ENCODE results near the gene CLCA1. TPM values are rescaled to one million over a fixed set of nuclear protein-coding genes. Genes with fewer than 3 reads are reported as not detected.

The CLCA1 gene
- total and polyA plus RNA-seq, 3 donors from 2014 or later = 0.12 to 0.88 (median 0.55) TPM

GRCh38 chr1:86505564-86505902 lies 36.8 kb downstream of the CLCA1 start:
- H3K4me3 ChIP-seq = no peak overlapping the region
- H3K27me3 ChIP-seq = no peaks in the 10 kb centered on the region
- TF ChIP-seq, protein P1, sequence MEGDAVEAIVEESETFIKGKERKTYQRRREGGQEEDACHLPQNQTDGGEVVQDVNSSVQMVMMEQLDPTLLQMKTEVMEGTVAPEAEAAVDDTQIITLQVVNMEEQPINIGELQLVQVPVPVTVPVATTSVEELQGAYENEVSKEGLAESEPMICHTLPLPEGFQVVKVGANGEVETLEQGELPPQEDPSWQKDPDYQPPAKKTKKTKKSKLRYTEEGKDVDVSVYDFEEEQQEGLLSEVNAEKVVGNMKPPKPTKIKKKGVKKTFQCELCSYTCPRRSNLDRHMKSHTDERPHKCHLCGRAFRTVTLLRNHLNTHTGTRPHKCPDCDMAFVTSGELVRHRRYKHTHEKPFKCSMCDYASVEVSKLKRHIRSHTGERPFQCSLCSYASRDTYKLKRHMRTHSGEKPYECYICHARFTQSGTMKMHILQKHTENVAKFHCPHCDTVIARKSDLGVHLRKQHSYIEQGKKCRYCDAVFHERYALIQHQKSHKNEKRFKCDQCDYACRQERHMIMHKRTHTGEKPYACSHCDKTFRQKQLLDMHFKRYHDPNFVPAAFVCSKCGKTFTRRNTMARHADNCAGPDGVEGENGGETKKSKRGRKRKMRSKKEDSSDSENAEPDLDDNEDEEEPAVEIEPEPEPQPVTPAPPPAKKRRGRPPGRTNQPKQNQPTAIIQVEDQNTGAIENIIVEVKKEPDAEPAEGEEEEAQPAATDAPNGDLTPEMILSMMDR (IDR thresholded peaks at IDR 0.05) = no peak
- TF ChIP-seq POLR2A (IDR thresholded peaks at IDR 0.05) = no peak
- intact Hi-C loops (cut with DNase I; ENCODE audit: low total_unique reads) = no loop called here
- H3K9me3 ChIP-seq = no peaks in the 10 kb centered on the region
- DNase-seq = no peak
- H3K36me3 ChIP-seq (ENCODE audit: low read depth, missing control alignments) = no peaks in the 10 kb centered on the region
- H3K4me1 ChIP-seq = no peaks in the 10 kb centered on the region
- WGBS, 2 donors = 65 to 70% methylated on average over 4 of the region's 4 CpGs
- H3K27ac ChIP-seq = no peak overlapping the region

- WGBS, 2 donors = 41 to 47% methylated on average over 13 of the region's 13 CpGs
- H3K36me3 ChIP-seq (ENCODE audit: low read depth, missing control alignments) = no peaks in the 10 kb centered on the region
- no peak overlapping the region for H3K27ac ChIP-seq
- TF ChIP-seq, protein P1 (IDR thresholded peaks at IDR 0.05) = peak in 2 of 3 experiments; percentile 44 to 58
- TF ChIP-seq POLR2A (IDR thresholded peaks at IDR 0.05) = no peak
- intact Hi-C loops (cut with DNase I; ENCODE audit: low total_unique reads) = no loop called here
- H3K9me3 ChIP-seq = no peaks in the 10 kb centered on the region
- DNase-seq = peak; percentile 34
- no peaks in the 10 kb centered on the region for H3K4me1 ChIP-seq
- H3K4me3 ChIP-seq = no peak overlapping the region
- no peaks in the 10 kb centered on the region for H3K27me3 ChIP-seq
Measured at GRCh38 chr1:86507935-86508582, 39.3 kb downstream of the CLCA1 start.

GRCh38 chr1:86508583-86508969 lies 39.8 kb downstream of the CLCA1 start:
- no peak for DNase-seq
- WGBS, 2 donors = 82 to 89% methylated on average over 2 of the region's 2 CpGs

GRCh38 chr1:86515597-86515996 lies 46.9 kb downstream of the CLCA1 start:
- WGBS, 2 donors = 42 to 49% methylated on average over 2 of the region's 2 CpGs
- no peak for DNase-seq
- Histone ChIP-seq H3K36me3 (ENCODE audit: low read depth, missing control alignments) (no peaks in the 10 kb centered on the region), H3K4me3 (no peak overlapping the region), H3K27me3 (no peaks in the 10 kb centered on the region), H3K27ac (no peak overlapping the region), H3K9me3 (no peaks in the 10 kb centered on the region), H3K4me1 (no peaks in the 10 kb centered on the region)
- TF ChIP-seq, protein P1 (IDR thresholded peaks at IDR 0.05) = no peak
- TF ChIP-seq POLR2A (IDR thresholded peaks at IDR 0.05) = no peak
- intact Hi-C loops (cut with DNase I; ENCODE audit: low total_unique reads) = no loop called here

More at GRCh38 chr1:86508583-86508969, 39.8 kb downstream of the CLCA1 start:
- no peaks in the 10 kb centered on the region for H3K36me3 ChIP-seq (ENCODE audit: low read depth, missing control alignments)
- H3K4me3 ChIP-seq = no peak overlapping the region
- no peaks in the 10 kb centered on the region for H3K4me1 ChIP-seq
- no peak for TF ChIP-seq POLR2A (IDR thresholded peaks at IDR 0.05)
- TF ChIP-seq, protein P1 (IDR thresholded peaks at IDR 0.05) = no peak
- intact Hi-C loops (cut with DNase I; ENCODE audit: low total_unique reads) = no loop called here
- H3K27me3 ChIP-seq = no peaks in the 10 kb centered on the region
- H3K9me3 ChIP-seq = no peaks in the 10 kb centered on the region
- no peak overlapping the region for H3K27ac ChIP-seq

- TF ChIP-seq, protein P1 (IDR thresholded peaks at IDR 0.05) = no peak
- TF ChIP-seq POLR2A (IDR thresholded peaks at IDR 0.05) = no peak
- 92 to 96% methylated on average over 1 of the region's 1 CpG for WGBS, 2 donors
- no peaks in the 10 kb centered on the region for H3K36me3 ChIP-seq (ENCODE audit: low read depth, missing control alignments)
- no peaks in the 10 kb centered on the region for H3K4me1 ChIP-seq
- no peaks in the 10 kb centered on the region for H3K27me3 ChIP-seq
- DNase-seq = no peak
- no peak overlapping the region for H3K27ac ChIP-seq
- intact Hi-C loops (cut with DNase I; ENCODE audit: low total_unique reads) = no loop called here
- H3K4me3 ChIP-seq = no peak overlapping the region
- H3K9me3 ChIP-seq = no peaks in the 10 kb centered on the region
Measured at GRCh38 chr1:86516335-86516734, 47.6 kb downstream of the CLCA1 start.

Measured in testis (tissue), 3 donors.